GM21529 (cell line): ENCODE data around the gene EPN3.

Source experiments
- ATAC-seq: cut with Tn5 transposase; IDR thresholded peaks from one replicate; pipeline ENCODE4 v1.9.1; 2021; ENCODE audit not compliant: unreplicated experiment

EPN3 gene

DNA sequence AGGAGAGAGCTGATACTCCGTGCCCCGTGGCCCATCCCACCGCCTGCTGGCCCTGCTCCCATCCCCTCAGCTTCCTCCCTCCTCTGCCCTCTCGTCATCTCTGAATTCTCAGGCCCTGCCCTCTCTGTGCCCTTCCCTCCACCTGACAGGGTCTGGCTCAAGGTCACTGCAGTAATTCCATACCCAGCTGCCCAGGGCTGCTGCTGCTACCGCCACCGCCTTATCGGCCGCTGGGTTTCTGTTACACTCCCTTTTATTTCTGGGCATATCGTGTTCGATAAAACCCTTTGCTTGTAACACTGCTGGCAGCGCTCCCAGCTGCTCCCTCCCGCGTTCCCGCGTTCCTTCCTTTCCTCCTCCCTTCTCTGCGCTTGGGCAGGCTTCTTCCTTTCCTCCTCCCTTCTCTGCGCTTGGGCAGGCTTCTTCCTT is 1.2 kb downstream of the EPN3 start:
- ATAC-seq: no peak

- no peak for ATAC-seq
Observed at GRCh38 chr17:50534222-50534978, 1.9 kb downstream of the EPN3 start.

- ATAC-seq: no peak
Observed at GRCh38 chr17:50534979-50535326, 2.4 kb downstream of the EPN3 start.

DNA sequence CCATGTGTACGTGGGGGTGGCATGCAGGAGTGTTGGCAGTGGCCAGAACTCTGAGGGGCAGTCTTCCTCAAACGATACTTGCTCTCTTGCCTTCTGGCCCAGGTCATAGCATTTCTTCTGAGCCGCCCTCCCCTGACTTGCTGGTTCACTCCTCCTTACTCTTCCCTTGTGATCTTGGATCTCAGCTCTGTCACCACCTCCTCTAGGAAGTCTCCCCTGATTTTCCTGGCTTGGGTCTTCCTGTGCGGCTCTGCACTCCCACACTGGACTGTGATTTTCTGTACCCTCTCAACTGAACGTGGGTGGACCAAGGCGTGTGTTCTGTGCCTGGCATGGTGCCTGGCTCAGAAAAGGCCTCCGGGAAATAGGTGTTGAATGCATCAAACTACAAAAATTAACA is 2.9 kb downstream of the EPN3 start:
- no peak for ATAC-seq

- no peak for ATAC-seq
Observed at GRCh38 chr17:50536683-50537646, 4.4 kb downstream of the EPN3 start.

DNA sequence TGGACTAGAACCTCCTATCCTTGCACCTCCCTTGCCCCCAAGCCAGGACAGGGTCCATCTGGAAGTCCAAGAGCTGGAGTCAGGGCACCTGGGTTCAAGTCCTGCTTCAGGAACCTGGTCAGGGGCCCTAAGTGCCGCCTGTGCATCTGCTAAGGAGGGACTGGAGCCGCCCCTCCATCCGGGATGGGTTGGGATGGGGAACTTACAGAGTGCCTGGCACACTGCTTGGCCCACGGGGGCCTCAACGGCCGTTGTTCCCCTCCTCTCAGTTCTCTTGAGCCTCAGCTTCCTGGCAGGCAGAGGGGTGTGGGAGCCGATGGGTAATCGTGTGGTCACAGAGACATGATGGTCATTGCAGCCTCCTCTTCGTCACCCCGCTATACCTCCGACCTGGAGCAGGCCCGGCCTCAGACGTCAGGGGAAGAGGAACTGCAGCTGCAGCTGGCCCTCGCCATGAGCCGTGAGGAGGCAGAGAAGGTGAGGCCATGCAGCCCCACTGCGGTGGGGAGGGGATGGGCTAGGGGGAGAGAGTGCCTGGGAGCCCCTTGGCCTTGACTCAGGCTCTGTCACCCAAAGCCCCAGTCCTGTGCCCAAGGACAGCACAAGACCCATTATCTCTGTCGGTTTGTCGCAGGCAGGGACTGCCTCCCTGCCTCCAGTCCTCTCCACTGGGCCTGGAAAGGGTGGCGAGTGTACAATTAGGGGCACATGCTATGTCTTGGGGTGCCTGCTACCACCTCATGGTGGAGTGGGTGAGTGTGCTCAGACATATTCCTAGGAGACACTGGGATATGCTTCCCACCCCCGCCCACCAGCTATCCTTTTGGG is 5.4 kb downstream of the EPN3 start:
- ATAC-seq: no peak

- no peak for ATAC-seq
Observed at GRCh38 chr17:50538549-50539410, 6.2 kb downstream of the EPN3 start.

DNA sequence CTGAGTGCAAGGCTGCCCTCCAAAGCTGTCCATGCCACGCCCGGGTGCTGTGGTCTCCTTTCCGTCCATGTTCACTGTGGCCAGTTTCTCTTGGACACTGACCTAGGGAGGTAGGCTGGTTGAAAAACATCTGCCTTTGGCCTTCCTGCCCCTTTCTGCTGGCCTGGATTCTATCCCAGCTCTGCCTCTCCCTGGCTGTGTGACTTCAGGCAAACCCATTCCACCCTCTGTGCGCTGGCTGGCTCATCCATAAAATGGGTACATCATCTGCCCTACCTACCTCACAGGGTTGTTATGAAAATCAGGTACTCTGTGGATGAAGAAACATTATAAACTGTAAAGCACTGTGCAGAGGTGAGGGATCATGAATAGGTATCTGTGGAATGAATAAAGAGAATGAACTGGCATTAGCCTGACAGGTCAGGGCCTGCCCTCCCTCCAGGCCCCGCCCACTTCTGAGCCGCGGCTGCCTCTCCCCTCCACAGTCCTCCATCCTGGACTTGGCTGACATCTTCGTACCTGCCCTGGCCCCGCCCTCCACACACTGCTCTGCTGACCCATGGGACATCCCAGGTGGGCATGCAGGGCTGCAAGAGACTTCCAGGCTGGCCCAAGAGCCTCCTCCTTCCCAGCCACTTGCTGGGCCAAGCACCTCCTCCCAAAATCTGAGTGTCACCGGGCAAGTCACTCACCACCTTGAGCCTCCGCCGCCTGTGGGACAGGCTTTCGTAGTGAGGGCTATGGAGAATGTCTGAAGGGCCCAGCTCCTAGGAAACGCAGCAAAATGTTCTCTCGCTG is 7.4 kb downstream of the EPN3 start:
- ATAC-seq: no peak

DNA sequence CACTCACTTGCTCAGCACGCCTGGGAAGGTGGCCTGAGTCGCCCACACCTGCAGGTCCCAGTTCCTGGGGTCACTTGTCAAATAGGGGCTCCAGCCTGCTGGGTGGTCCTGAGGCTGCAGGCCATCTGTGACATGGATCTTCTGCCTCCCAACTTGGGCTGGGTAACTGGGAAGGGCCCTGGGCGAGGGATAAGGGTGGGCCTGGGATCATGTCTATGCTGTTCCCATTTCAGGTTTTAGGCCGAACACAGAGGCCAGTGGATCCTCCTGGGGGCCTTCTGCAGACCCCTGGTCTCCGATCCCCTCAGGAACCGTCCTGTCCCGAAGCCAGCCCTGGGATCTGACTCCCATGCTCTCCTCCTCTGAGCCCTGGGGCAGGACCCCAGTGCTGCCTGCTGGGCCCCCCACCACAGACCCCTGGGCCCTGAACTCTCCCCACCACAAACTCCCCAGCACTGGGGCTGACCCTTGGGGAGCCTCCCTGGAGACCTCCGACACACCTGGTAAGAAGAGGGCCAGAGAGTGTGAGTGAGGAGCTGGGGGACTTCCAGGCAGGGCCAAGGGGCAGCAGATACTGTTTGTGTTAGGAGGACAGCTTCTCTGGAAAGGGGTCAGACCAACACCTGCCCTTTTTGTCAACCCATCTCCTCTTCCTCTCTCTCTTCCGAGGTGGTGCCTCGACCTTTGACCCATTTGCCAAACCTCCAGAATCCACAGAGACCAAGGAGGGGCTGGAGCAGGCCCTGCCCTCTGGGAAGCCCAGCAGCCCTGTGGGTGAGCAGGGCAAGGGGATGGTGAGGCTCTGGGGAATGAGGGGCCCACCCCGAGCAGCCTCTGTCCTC is 8.2 kb downstream of the EPN3 start:
- no peak for ATAC-seq

DNA sequence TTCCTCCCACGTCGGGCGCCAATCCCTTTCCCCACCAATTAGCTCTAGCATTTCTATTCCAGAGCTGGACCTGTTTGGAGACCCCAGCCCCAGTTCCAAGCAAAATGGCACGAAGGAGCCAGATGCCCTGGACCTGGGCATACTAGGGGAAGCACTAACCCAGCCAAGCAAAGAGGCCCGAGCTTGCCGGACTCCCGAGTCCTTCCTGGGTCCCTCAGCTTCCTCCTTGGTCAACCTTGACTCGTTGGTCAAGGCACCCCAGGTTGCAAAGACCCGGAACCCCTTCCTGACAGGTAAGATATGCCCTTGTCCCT is 8.8 kb downstream of the EPN3 start:
- ATAC-seq: no peak

DNA sequence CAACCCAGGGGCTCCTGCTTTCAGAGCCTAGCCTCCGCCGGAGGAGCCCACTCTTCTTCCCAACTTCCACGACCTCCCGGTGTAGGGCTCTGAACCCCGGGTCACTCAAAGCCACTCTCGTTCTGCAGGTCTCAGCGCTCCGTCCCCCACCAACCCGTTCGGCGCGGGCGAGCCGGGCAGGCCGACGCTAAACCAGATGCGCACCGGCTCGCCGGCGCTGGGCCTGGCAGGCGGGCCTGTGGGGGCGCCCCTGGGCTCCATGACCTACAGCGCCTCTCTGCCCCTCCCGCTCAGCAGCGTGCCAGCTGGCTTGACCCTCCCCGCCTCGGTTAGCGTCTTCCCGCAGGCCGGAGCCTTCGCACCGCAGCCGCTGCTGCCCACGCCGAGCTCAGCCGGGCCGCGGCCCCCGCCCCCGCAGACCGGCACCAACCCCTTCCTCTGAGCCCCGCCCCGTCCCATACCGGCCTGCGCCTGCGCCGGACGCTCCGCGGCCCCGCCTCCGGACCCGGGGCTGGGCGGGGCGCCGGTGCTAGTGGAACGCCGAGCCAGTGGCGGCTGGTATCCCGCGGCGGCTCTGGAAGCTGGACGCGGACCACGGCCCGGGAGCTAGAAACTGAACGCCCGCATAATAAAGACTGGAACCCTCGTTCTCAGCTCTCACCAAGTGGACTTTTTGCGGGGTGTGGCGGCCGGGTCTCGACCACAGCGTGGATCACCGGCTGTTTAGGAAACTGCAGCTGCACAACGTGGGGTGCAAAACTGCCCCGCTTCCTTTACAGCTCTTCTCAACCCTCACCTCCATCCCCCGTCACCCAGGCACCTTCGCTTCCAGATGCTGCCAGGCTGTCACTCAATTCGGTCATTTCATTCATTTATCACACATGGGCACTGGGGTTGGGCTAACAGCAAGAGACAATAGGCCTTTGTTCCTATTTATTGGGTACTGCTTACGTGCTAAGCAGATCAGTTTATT is 9.5 kb downstream of the EPN3 start:
- ATAC-seq: peak; percentile 75

DNA sequence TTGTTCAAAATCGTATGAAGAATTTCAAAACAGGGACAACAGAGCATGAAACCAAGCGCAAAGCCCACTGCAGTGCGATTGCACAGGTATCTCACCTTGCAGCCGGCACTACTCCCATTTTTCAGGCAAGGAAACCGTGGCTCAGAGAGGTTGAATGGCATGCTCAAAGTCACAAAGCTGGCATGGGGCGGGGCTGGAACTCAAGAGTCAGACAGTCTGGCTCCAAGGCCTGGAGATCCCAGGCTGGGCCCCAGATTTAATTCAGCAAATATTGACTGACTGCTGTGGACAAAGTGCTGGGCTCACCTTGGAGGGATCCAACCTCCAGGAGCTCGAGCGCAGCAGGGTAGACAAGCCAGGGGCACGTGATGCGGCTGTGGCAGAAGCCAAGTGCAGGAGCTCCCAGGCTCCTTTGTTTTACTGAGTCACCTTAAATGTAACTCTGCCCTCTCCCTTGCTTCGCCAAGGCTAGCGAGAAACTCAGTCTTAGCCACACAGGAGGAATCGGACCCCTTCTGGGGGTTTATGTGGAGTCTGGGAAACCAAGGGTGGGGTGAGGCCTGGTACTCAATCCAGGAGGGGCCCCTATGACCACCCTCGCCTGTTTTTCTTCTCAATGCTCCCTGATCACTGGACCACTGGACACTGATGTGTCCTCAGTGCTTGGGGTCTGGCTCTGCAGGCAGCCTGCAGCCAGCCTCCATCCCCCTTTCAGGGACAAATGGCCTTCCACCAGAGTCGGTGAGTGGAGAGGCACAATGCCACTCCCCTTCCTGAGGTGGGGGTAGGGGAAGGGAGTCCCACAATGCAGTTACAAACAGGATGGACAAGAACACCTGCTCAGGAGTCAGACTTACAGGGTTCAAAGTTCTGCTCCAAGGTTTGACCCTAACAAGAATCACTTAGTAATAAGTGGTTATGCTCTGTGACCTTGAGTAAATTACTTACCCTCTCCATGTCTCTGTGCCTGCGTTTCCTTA is 10.6 kb downstream of the EPN3 start:
- ATAC-seq: no peak

- ATAC-seq: no peak
Observed at GRCh38 chr17:50544516-50544915, 12.0 kb downstream of the EPN3 start.

- no peak for ATAC-seq
Observed at GRCh38 chr17:50545311-50545710, 12.8 kb downstream of the EPN3 start.

DNA sequence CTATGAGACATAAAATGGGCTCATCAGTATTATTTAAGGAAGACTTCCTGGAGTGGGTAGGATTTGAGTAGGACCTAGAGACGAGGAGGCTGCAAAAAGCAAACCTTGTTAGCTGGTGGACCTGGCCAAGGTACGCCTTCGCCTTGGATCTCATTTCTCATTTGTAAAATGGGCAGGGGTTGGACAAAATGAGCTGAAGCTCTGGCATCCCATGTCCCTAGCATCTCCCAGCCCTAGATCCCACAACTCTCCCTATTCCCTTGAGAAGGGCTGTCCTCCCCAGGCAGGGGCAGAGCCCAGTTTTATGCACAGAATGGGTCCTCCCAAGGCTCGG is 14.1 kb downstream of the EPN3 start:
- ATAC-seq: no peak

DNA sequence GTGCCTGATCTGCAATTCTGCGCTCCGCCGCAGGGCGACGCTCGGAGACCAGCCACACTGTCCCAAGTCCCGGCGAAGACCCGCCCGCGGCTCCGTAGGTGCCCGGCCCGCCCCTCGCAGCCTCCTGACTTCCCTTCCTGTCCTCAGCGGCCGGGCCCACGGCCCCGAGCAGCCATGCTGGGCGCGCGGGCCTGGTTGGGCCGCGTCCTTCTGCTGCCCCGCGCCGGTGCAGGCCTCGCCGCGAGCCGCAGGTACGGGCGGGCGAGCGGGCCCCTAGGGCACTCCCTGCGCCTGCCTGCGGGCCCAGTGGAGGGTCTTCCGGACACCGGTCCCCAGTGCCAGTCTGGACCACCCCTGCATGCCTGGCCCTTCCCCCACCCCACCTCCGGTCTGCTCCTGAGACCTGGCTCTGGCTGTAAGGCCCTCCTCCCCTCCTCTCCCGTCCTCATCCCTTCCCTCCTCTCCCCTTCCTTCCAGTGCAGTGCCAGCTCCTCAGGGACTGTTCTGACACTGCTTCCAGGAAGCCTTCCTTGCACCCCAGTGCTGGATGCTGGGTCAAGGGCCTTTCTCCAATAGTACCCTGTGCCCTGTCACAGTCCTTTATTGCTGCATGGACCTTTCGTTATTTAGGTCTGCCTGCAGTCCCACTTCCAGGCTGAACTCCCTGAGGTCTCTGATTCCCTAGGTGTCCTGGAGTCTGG is 14.7 kb downstream of the EPN3 start, which contains the start of gene SPATA20:
SPATA20 (plus strand) TSS at position 140 of the 701 bp plus-strand sequence; CDS start at position 175, 35 bp downstream.
- ATAC-seq: peak; percentile 77
